Stimulated activated CD4-positive, alpha-beta T cell treated with anti-CD3 and anti-CD28 coated beads, Interleukin-4, amount 100 ng/mL, for 48 hours (primary cell): ENCODE data around the gene ZNF609.

ENCODE experiments used
- DNase-seq, 2 donors: peaks; one replicate each; pipeline ENCODE4 v3.0.0-alpha.2; 2020; ENCODE audit warnings: low read depth in 2 of 2

ZNF609 gene

GRCh38 chr15:64731805-64732151 is 271.4 kb downstream of the ZNF609 start:
- DNase-seq = no peak

- no peak for DNase-seq
These were observed 271.9 kb downstream of the ZNF609 start for GRCh38 chr15:64732156-64732860.
